B cell (primary cell): Measurements from ENCODE around the gene RAP2C. TPM values are rescaled to one million over a fixed set of nuclear protein-coding genes. Genes with fewer than 3 reads are reported as not detected.

ENCODE experiments used
- ATAC-seq: fragments of 200-7000 bp; cut with Tn5 transposase; one replicate; pipeline ENCODE4 v1.10.0; 2021; ENCODE audit warnings: low read depth, mild to moderate bottlenecking, moderate number of reproducible peaks, moderate library complexity
- CTCF ChIA-PET: fragments of 350-600 bp; sonication (Branson Sonifier 250); formaldehyde crosslinking; loops from one replicate; lab custom pipeline; 2021; ENCODE audit warnings: antibody characterized with exemption, inconsistent platforms; lab: Charles Lee
- POLR2A ChIA-PET: fragments of 350-600 bp; sonication (Branson Sonifier 250); formaldehyde crosslinking; loops from one replicate; lab custom pipeline; 2021; ENCODE audit warnings: antibody characterized with exemption; lab: Charles Lee
- DNase-seq: peaks from one replicate; pipeline ENCODE4 v3.0.0; 2013
- H2AFZ ChIP-seq: 2 replicates; pipeline ENCODE4 v1.6.1; 2012; ENCODE audit warnings: mild to moderate bottlenecking, low read depth, low read length; ENCODE audit not compliant: insufficient read depth, poor library complexity, severe bottlenecking
- H3K27ac ChIP-seq, 2 donors: 1 replicate in 1 of 2; 2 replicates in 1 of 2; pipeline ENCODE4 v1.5.1; 2012 to 2013; ENCODE audit warnings: low read length in 2 of 2, mild to moderate bottlenecking in 2 of 2, moderate library complexity in 1 of 2
- H3K27me3 ChIP-seq, 4 experiments: fragments of 200-600 bp in 1 of 4; sonication (generic) in 1 of 4; replicated peaks in 1 of 4; 1 replicate in 2 of 4; 2 replicates in 2 of 4; pipeline versions ENCODE4 v1.6.1 to v1.7.0; 2013 to 2016; ENCODE audit warnings: low read length in 3 of 4, mild to moderate bottlenecking in 2 of 4, mixed read lengths in 1 of 4, moderate library complexity in 1 of 4; ENCODE audit not compliant: insufficient read depth in 4 of 4, control insufficient read depth in 3 of 4; ENCODE audit errors: control extremely low read depth in 1 of 4
- H3K36me3 ChIP-seq, 2 experiments: replicated peaks in 1 of 2; 1 replicate in 1 of 2; 2 replicates in 1 of 2; pipeline versions ENCODE4 v1.6.1 to v1.7.1; 2013; ENCODE audit warnings: low read length in 1 of 2; ENCODE audit not compliant: insufficient read depth in 2 of 2, control insufficient read depth in 1 of 2; ENCODE audit errors: control extremely low read depth in 1 of 2, extremely low read depth in 1 of 2
- H3K4me1 ChIP-seq, 2 donors: fragments of 200-600 bp in 1 of 2; sonication (generic) in 1 of 2; 1 replicate in 1 of 2; 2 replicates in 1 of 2; pipeline versions ENCODE4 v1.5.1 to v1.6.1; 2013 to 2017; ENCODE audit warnings: low read length in 2 of 2; ENCODE audit not compliant: control insufficient read depth in 2 of 2, insufficient read depth in 2 of 2
- H3K4me2 ChIP-seq: replicated peaks from 2 replicates; pipeline ENCODE3; 2012; ENCODE audit warnings: mild to moderate bottlenecking, low read depth, low read length; ENCODE audit not compliant: poor library complexity, severe bottlenecking
- H3K4me3 ChIP-seq, 5 experiments: fragments of 200-600 bp in 1 of 5; sonication (generic) in 1 of 5; 1 replicate in 3 of 5; 2 replicates in 2 of 5; pipeline versions ENCODE4 v1.5.1 to v1.7.0; 2011 to 2016; ENCODE audit warnings: low read length in 4 of 5, mild to moderate bottlenecking in 4 of 5, low read depth in 2 of 5, control low read depth in 1 of 5, moderate library complexity in 1 of 5; ENCODE audit not compliant: insufficient read depth in 1 of 5; ENCODE audit errors: control extremely low read depth in 1 of 5, extremely low read depth in 1 of 5
- H3K79me2 ChIP-seq: fragments of 200-600 bp; sonication (generic); one replicate; pipeline ENCODE4 v1.6.0; 2016; ENCODE audit warnings: low read length; ENCODE audit not compliant: control insufficient read depth, insufficient read depth
- H3K9ac ChIP-seq: fragments of 200-600 bp; sonication (generic); 2 replicates; pipeline ENCODE4 v1.6.1; 2017; ENCODE audit warnings: mild to moderate bottlenecking, low read length, moderate library complexity
- H3K9me3 ChIP-seq, 3 donors: one replicate each; pipeline versions ENCODE4 v1.6.1 to v1.7.1; 2013; ENCODE audit warnings: low read length in 2 of 3; ENCODE audit not compliant: control insufficient read depth in 2 of 3, insufficient read depth in 1 of 3; ENCODE audit errors: control extremely low read depth in 1 of 3
- H4K20me1 ChIP-seq: 2 replicates; pipeline ENCODE4 v1.6.0; 2012; ENCODE audit warnings: mild to moderate bottlenecking, low read length; ENCODE audit not compliant: insufficient read depth, control insufficient read depth, poor library complexity, severe bottlenecking
- H3K27ac Mint-ChIP-seq: one replicate; pipeline ENCODE4 v1.8.0; 2021; ENCODE audit warnings: mixed read lengths
- H3K27me3 Mint-ChIP-seq: one replicate; pipeline ENCODE4 v1.8.0; 2021; ENCODE audit warnings: mixed read lengths
- H3K4me1 Mint-ChIP-seq: one replicate; pipeline ENCODE4 v1.8.0; 2021; ENCODE audit warnings: mixed read lengths
- H3K4me3 Mint-ChIP-seq: one replicate; pipeline ENCODE4 v1.8.0; 2021; ENCODE audit warnings: mixed read lengths
- H3K9me3 Mint-ChIP-seq: one replicate; pipeline ENCODE4 v1.8.0; 2022; ENCODE audit warnings: mixed read lengths; ENCODE audit not compliant: insufficient read depth
- CTCF ChIP-seq: fragments of 200-600 bp; IDR thresholded peaks from one replicate; pipeline ENCODE4 v1.8.0; 2022; ENCODE audit warnings: antibody characterized with exemption, mild to moderate bottlenecking
- EZH2 ChIP-seq: IDR thresholded peaks from 2 replicates; pipeline ENCODE4 v1.6.1; 2012; ENCODE audit warnings: borderline replicate concordance, low read depth, mild to moderate bottlenecking, moderate library complexity, low read length; ENCODE audit not compliant: insufficient read depth, poor library complexity, severe bottlenecking
- WGBS: methylation state at CpG from one replicate; pipeline ENCODE4 v1.1.5; 2013; ENCODE audit warnings: missing lambda C conversion rate; ENCODE audit not compliant: insufficient coverage; 5-methylcytosine and 5-hydroxymethylcytosine counted together
- intact Hi-C: fragments of 100-400 bp; cut with micrococcal nuclease; formaldehyde crosslinking; loops from one replicate; pipeline ENCODE4 v1.10.0; 2022
- polyA plus RNA-seq: library from polyadenylated mRNA; depleted of rRNA; stranded (reverse); fragments of >200 nt; gene quantifications from 2 replicates; pipeline ENCODE4 v1.2.3, GENCODE V29; 2012
- total RNA-seq, 2 donors: library from RNA; stranded (reverse); fragments of 120-200 nt in 1 of 2; gene quantifications; 1 replicate in 1 of 2; 2 replicates in 1 of 2; pipeline versions ENCODE4 v1.2.3 to v1.2.4, GENCODE V29; 2013 to 2022

Gene RAP2C
- total and polyA plus RNA-seq, 2 donors (not counting 1 experiment from before 2014, with no cell fraction given): 23.2 to 46.0 TPM

- H4K20me1 ChIP-seq: no peaks in the 10 kb centered on the region
These were observed 16.9 kb upstream of the RAP2C start for GRCh38 chrX:132236121-132236520.

GRCh38 chrX:132235488-132235887 lies 16.2 kb upstream of the RAP2C start:
- no peak overlapping the region for H3K4me3 ChIP-seq
- no peaks in the 10 kb centered on the region for H3K79me2 ChIP-seq
- Mint-ChIP-seq H3K4me3 (no peak overlapping the region), H3K9me3 (no peaks in the 10 kb centered on the region), H3K4me1 (peaks cover 17% of the 10 kb centered on the region), H3K27me3 (no peaks in the 10 kb centered on the region), H3K27ac (no peak overlapping the region)
- CTCF ChIA-PET: no interaction called here
- TF ChIP-seq CTCF (no peak), EZH2 (no peak)
- intact Hi-C loops: loop anchor here (10.0 kb wide), 1 partner anchor 49 kb away; no protein-coding TSS in a partner anchor
- H3K9ac ChIP-seq: no peak overlapping the region
- no peak for ATAC-seq
- H2AFZ ChIP-seq: no peak overlapping the region
- H3K36me3 ChIP-seq: no peaks in the 10 kb centered on the region
- H4K20me1 ChIP-seq: no peaks in the 10 kb centered on the region
- H3K27me3 ChIP-seq: no peaks in the 10 kb centered on the region
- POLR2A ChIA-PET: no interaction called here
- H3K4me2 ChIP-seq: no peak overlapping the region
- 100% methylated on average over 1 of the region's 5 CpGs for WGBS
- H3K27ac ChIP-seq: no peak overlapping the region
- H3K4me1 ChIP-seq: no peaks in the 10 kb centered on the region
- no peaks in the 10 kb centered on the region for H3K9me3 ChIP-seq
- DNase-seq: no peak

More at GRCh38 chrX:132236121-132236520, 16.9 kb upstream of the RAP2C start:
- H3K27ac ChIP-seq: no peak overlapping the region
- no peaks in the 10 kb centered on the region for H3K9me3 Mint-ChIP-seq
- H3K4me3 Mint-ChIP-seq: no peak overlapping the region
- H3K4me2 ChIP-seq: no peak overlapping the region
- no peaks in the 10 kb centered on the region for H3K27me3 ChIP-seq
- no peaks in the 10 kb centered on the region for H3K79me2 ChIP-seq
- no peak for DNase-seq
- CTCF ChIA-PET: interaction anchor here (0.9 kb wide), 1 partner anchor 9 kb away, joined by 3 read pairs; no protein-coding TSS in a partner anchor
- H3K4me3 ChIP-seq: no peak overlapping the region
- H3K9me3 ChIP-seq: no peaks in the 10 kb centered on the region
- no peaks in the 10 kb centered on the region for H3K27me3 Mint-ChIP-seq
- H3K27ac Mint-ChIP-seq: no peak overlapping the region
- no peak overlapping the region for H3K9ac ChIP-seq
- H3K36me3 ChIP-seq: no peaks in the 10 kb centered on the region
- no peak for TF ChIP-seq EZH2
- TF ChIP-seq CTCF: no peak
- POLR2A ChIA-PET: no interaction called here
- peaks cover 18% of the 10 kb centered on the region for H3K4me1 Mint-ChIP-seq
- no peak overlapping the region for H2AFZ ChIP-seq
- no peak for ATAC-seq
- WGBS: no CpG with 5 or more reads among the region's 5 CpGs
- no peaks in the 10 kb centered on the region for H3K4me1 ChIP-seq
- intact Hi-C loops: loop anchor here (10.0 kb wide), 1 partner anchor 49 kb away; no protein-coding TSS in a partner anchor
